HS-27A (cell line): ENCODE results near the gene STEAP1.
"Not testable (repeated sequence)": the region's sequence is repeated elsewhere in the genome, so short reads cannot be mapped to it uniquely, and the experiment has no call there.

Source experiments
- DNase-seq: peaks from one replicate; pipeline ENCODE4 v3.0.0-alpha.2; 2012; ENCODE audit warnings: low read depth, missing footprints

STEAP1 gene

GRCh38 chr7:90153943-90154771, at the start of gene STEAP1:
Gene STEAP1 (plus strand): TSS chr7:90154469. CDS start chr7:90159789, 5,320 bp downstream.
- peak; percentile 49 for DNase-seq

- DNase-seq = not testable (repeated sequence)
Observed at GRCh38 chr7:90114972-90115371, 39.3 kb upstream of the STEAP1 start.

GRCh38 chr7:90118551-90119177, 35.6 kb upstream of the STEAP1 start:
- DNase-seq = not testable (repeated sequence)

- no peak for DNase-seq
Observed at GRCh38 chr7:90119178-90119971, 34.9 kb upstream of the STEAP1 start.

GRCh38 chr7:90120205-90120604, 34.1 kb upstream of the STEAP1 start:
- DNase-seq = not testable (repeated sequence)

- DNase-seq = not testable (repeated sequence)
Observed at GRCh38 chr7:90131746-90132145, 22.5 kb upstream of the STEAP1 start.

- DNase-seq = not testable (repeated sequence)
Observed at GRCh38 chr7:90147079-90147960, 6.9 kb upstream of the STEAP1 start.

GRCh38 chr7:90149428-90149827, 4.8 kb upstream of the STEAP1 start:
- not testable (repeated sequence) for DNase-seq

GRCh38 chr7:90151884-90152283, 2.4 kb upstream of the STEAP1 start:
- DNase-seq = not testable (repeated sequence)

- peak; percentile 15 for DNase-seq
Observed at GRCh38 chr7:90152642-90153253, 1.5 kb upstream of the STEAP1 start.

GRCh38 chr7:90155206-90155605, 937 bp downstream of the STEAP1 start:
- DNase-seq = no peak

GRCh38 chr7:90157331-90157730, 3.1 kb downstream of the STEAP1 start:
- DNase-seq = not testable (repeated sequence)

GRCh38 chr7:90157761-90158350, 3.6 kb downstream of the STEAP1 start:
- DNase-seq = not testable (repeated sequence)

GRCh38 chr7:90163534-90163933, 9.3 kb downstream of the STEAP1 start:
- DNase-seq = no peak

- no peak for DNase-seq
Observed at GRCh38 chr7:90165724-90166123, 11.5 kb downstream of the STEAP1 start.

- DNase-seq = no peak
Observed at GRCh38 chr7:90166153-90166552, 11.9 kb downstream of the STEAP1 start.

- no peak for DNase-seq
Observed at GRCh38 chr7:90167361-90167760, 13.1 kb downstream of the STEAP1 start.

- no peak for DNase-seq
Observed at GRCh38 chr7:90169891-90170290, 15.6 kb downstream of the STEAP1 start.

- no peak for DNase-seq
Observed at GRCh38 chr7:90172121-90172520, 17.9 kb downstream of the STEAP1 start.

GRCh38 chr7:90172624-90173023, 18.4 kb downstream of the STEAP1 start:
- DNase-seq = no peak
